GM18508 (cell line): ENCODE measurements around the gene MAST4.

ENCODE experiments used
- ATAC-seq: cut with Tn5 transposase; IDR thresholded peaks from one replicate; pipeline ENCODE4 v1.9.1; 2021; ENCODE audit warnings: moderate number of reproducible peaks; ENCODE audit not compliant: insufficient read depth, unreplicated experiment

Gene MAST4

GRCh38 chr5:67021962-67022361 is 425.8 kb downstream of the MAST4 start:
- ATAC-seq = no peak

GRCh38 chr5:67025457-67025856 is 429.3 kb downstream of the MAST4 start:
- no peak for ATAC-seq

GRCh38 chr5:67026278-67026677 is 430.1 kb downstream of the MAST4 start:
- ATAC-seq = no peak

GRCh38 chr5:67027171-67027570 is 431.0 kb downstream of the MAST4 start:
- ATAC-seq = no peak

- ATAC-seq = no peak
These were observed 432.2 kb downstream of the MAST4 start for GRCh38 chr5:67028371-67028770.

- ATAC-seq = no peak
These were observed 432.7 kb downstream of the MAST4 start for GRCh38 chr5:67028941-67029340.

GRCh38 chr5:67029481-67029880 is 433.3 kb downstream of the MAST4 start:
- no peak for ATAC-seq

GRCh38 chr5:67030289-67031056 is 434.3 kb downstream of the MAST4 start:
- ATAC-seq = no peak

- no peak for ATAC-seq
These were observed 434.9 kb downstream of the MAST4 start for GRCh38 chr5:67031057-67031443.

- ATAC-seq = no peak
These were observed 435.5 kb downstream of the MAST4 start for GRCh38 chr5:67031692-67032091.

GRCh38 chr5:67032921-67033664 is 436.9 kb downstream of the MAST4 start:
- no peak for ATAC-seq

GRCh38 chr5:67033880-67034651 is 437.9 kb downstream of the MAST4 start:
- ATAC-seq = no peak

GRCh38 chr5:67035098-67035740 is 439.0 kb downstream of the MAST4 start:
- no peak for ATAC-seq

- no peak for ATAC-seq
These were observed 441.0 kb downstream of the MAST4 start for GRCh38 chr5:67037171-67037570.

GRCh38 chr5:67038817-67039603 is 442.8 kb downstream of the MAST4 start:
- ATAC-seq = no peak

GRCh38 chr5:67042176-67043003 is 446.2 kb downstream of the MAST4 start:
- no peak for ATAC-seq

GRCh38 chr5:67043796-67044511 is 447.8 kb downstream of the MAST4 start:
- ATAC-seq = no peak
